Measurements from ENCODE around the gene LRRC74A. TPM values are rescaled to one million over a fixed set of nuclear protein-coding genes. Genes with fewer than 3 reads are reported as not detected.

The LRRC74A gene
- total RNA-seq, 2 donors from 2014 or later: not detected

- H3K27me3 ChIP-seq: no peaks in the 10 kb centered on the region
Measured at GRCh38 chr14:76918256-76918781, 92.1 kb downstream of the LRRC74A start.

GRCh38 chr14:76918782-76919394, 92.7 kb downstream of the LRRC74A start:
- ATAC-seq (peak; percentile 88), DNase-seq (peak; percentile 91 to 97 (median 94))
- Histone ChIP-seq H3K4me1 (peaks cover 49% of the 10 kb centered on the region), H3K27me3 (no peaks in the 10 kb centered on the region), H3K27ac (peak overlapping the region; percentile 91 to 95 (median 93)), H3K4me3 (no peak overlapping the region), H3K9me3 (no peaks in the 10 kb centered on the region), H3K36me3 (replicated peaks in 1 of 2; ENCODE audit: insufficient read depth in 1 of 2, low read depth in 2 of 2) (no peaks in the 10 kb centered on the region)
- 3 to 5% methylated on average over 15 to 20 of the region's 20 CpGs for WGBS, 2 donors
- TF ChIP-seq CTCF (IDR thresholded peaks at IDR 0.05): peak in 4 of 7 experiments; percentile 17 to 31 (median 30)
- TF ChIP-seq POLR2A (IDR thresholded peaks at IDR 0.05): peak in 2 of 3 donors; percentile 26 to 39
- intact Hi-C loops (cut with DNase I): loop anchor here (10.0 kb wide), 1 partner anchor 146 kb away; no protein-coding TSS in a partner anchor

More at GRCh38 chr14:76918256-76918781, 92.1 kb downstream of the LRRC74A start:
- H3K9me3 ChIP-seq: no peaks in the 10 kb centered on the region
- H3K4me1 ChIP-seq: peaks cover 54% of the 10 kb centered on the region
- peak overlapping the region; percentile 91 to 95 (median 93) for H3K27ac ChIP-seq
- H3K36me3 ChIP-seq (replicated peaks in 1 of 2; ENCODE audit: insufficient read depth in 1 of 2, low read depth in 2 of 2): no peaks in the 10 kb centered on the region
- intact Hi-C loops (cut with DNase I): loop anchor here (10.0 kb wide), 1 partner anchor 146 kb away; no protein-coding TSS in a partner anchor
- 16 to 19% methylated on average over 8 of the region's 8 CpGs for WGBS, 2 donors
- ATAC-seq (peak; percentile 6), DNase-seq (peak; percentile 43 to 75 (median 51))
- no peak overlapping the region for H3K4me3 ChIP-seq
- TF ChIP-seq CTCF (IDR thresholded peaks at IDR 0.05): no peak
- TF ChIP-seq POLR2A (IDR thresholded peaks at IDR 0.05): no peak

Other genes with a start within 250 kb of the LRRC74A start
- 1 to 10 TPM; 3.1 to 5.9 TPM for gene VASH1, start 64.9 kb upstream of the LRRC74A start, total RNA-seq
- gene ANGEL1, start 13.5 kb upstream of the LRRC74A start, total RNA-seq: 10 to 100 TPM; 26.5 to 44.2 TPM
- gene IRF2BPL, start 202.3 kb downstream of the LRRC74A start, total RNA-seq: 10 to 100 TPM; 26.7 to 52.1 TPM

All from body of pancreas (tissue), 4 donors.